ENCODE measurements around the gene SYS1.

The SYS1 gene

DNA sequence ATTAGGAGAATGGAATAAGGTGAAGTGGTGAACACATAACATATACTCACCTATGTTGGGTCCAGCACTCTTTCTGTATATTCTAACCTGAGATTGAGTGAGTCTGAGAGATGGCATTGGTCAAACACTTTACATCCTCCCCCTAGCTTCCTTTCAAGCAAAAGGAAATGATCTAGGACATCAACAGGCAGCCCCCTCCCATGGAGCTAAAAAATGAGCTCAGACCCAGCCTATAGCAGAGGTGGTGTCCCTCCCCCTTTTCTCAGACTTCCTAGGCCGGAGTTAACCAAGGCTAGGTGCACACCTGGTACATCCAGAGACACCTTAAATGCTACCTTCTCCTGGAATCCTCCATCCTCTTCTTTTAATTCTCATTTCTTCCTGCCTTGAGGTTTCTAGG lies 9.2 kb upstream of the SYS1 start (continued):
- TF ChIP-seq PATZ1 (CRISPR knock-in tag; IDR thresholded peaks at IDR 0.05; ENCODE audit: borderline replicate concordance) (no peak), CSRNP3 (CRISPR knock-in tag; IDR thresholded peaks at IDR 0.05) (no peak), ZC3H10 (CRISPR knock-in tag; IDR thresholded peaks at IDR 0.05) (no peak)

- no peak for ATAC-seq
These were observed 8.3 kb upstream of the SYS1 start for GRCh38 chr20:45354423-45355208.

GRCh38 chr20:45355209-45356084 lies 7.5 kb upstream of the SYS1 start:
- ATAC-seq, result peak; percentile 62
- TF ChIP-seq PPARA (CRISPR knock-in tag; IDR thresholded peaks at IDR 0.05; ENCODE audit: borderline replicate concordance), result no peak
- no peak for TF ChIP-seq BACH2 (CRISPR knock-in tag; IDR thresholded peaks at IDR 0.05; ENCODE audit: borderline replicate concordance)
- no peak for TF ChIP-seq RARB (CRISPR knock-in tag; IDR thresholded peaks at IDR 0.05)

More at GRCh38 chr20:45354423-45355208, 8.3 kb upstream of the SYS1 start:
- TF ChIP-seq CSDC2 (CRISPR knock-in tag; IDR thresholded peaks at IDR 0.05), result no peak
- TF ChIP-seq ZNF565 (CRISPR knock-in tag; conservative IDR thresholded peaks at IDR 0.05; ENCODE audit: low read depth), result no peak
- no peak for TF ChIP-seq CREB5 (CRISPR knock-in tag; IDR thresholded peaks at IDR 0.05; ENCODE audit: low read depth)
- TF ChIP-seq GLIS3 (CRISPR knock-in tag; IDR thresholded peaks at IDR 0.05), result no peak
- no peak for TF ChIP-seq SNAI2 (CRISPR knock-in tag; IDR thresholded peaks at IDR 0.05)
- TF ChIP-seq PATZ1 (CRISPR knock-in tag; IDR thresholded peaks at IDR 0.05; ENCODE audit: borderline replicate concordance), result no peak
- TF ChIP-seq ZNF70 (CRISPR knock-in tag; IDR thresholded peaks at IDR 0.05), result no peak
- TF ChIP-seq PPARA (CRISPR knock-in tag; IDR thresholded peaks at IDR 0.05; ENCODE audit: borderline replicate concordance), result no peak
- no peak for TF ChIP-seq TCF4 (CRISPR knock-in tag; IDR thresholded peaks at IDR 0.05; ENCODE audit: borderline replicate concordance)

DNA sequence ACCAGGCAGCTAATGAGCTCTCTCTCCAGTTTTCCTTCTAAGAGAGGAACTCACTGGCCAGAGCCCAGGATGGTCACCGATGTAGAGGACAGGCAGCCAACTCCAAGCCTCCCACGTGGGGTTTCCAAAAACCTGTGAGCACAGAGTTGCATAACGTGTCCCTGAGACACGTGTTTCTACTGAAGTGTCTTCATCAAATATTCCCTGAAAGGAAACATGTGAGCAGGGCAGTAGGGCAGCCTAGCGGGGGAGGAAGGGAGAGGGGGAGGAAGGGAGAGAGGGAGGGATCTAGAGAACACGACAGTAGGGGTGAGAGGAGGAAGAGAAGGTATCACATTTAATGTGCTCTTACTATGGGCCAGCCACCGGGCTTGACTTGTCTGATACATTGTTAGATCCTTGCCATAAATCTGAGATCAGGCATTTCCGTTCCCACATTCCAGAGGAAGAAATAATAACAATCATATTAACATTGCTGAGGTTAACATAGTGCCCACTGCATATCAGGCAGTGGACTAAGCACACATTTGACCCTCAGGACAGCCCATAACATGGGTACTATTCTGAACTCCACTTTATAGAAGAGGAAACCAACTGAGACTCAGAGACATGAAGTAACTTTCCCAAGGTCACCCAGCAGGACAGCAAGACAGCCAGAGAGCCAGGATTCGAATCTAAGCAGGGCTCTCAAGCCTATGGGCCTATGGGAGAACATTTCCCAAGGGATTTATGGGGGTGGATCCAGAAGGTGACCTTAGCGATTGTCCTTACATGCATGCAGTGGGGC lies 4.5 kb upstream of the SYS1 start:
- no peak; the same call in 2 of the 3 replicates for ATAC-seq
- TF ChIP-seq CSDC2 (CRISPR knock-in tag; IDR thresholded peaks at IDR 0.05), result no peak
- TF ChIP-seq ESRRG (CRISPR knock-in tag; IDR thresholded peaks at IDR 0.05), result no peak
- no peak for TF ChIP-seq CREB5 (CRISPR knock-in tag; IDR thresholded peaks at IDR 0.05; ENCODE audit: low read depth)
- TF ChIP-seq ZNF8 (CRISPR knock-in tag; IDR thresholded peaks at IDR 0.05), result no peak
- TF ChIP-seq, protein P1, sequence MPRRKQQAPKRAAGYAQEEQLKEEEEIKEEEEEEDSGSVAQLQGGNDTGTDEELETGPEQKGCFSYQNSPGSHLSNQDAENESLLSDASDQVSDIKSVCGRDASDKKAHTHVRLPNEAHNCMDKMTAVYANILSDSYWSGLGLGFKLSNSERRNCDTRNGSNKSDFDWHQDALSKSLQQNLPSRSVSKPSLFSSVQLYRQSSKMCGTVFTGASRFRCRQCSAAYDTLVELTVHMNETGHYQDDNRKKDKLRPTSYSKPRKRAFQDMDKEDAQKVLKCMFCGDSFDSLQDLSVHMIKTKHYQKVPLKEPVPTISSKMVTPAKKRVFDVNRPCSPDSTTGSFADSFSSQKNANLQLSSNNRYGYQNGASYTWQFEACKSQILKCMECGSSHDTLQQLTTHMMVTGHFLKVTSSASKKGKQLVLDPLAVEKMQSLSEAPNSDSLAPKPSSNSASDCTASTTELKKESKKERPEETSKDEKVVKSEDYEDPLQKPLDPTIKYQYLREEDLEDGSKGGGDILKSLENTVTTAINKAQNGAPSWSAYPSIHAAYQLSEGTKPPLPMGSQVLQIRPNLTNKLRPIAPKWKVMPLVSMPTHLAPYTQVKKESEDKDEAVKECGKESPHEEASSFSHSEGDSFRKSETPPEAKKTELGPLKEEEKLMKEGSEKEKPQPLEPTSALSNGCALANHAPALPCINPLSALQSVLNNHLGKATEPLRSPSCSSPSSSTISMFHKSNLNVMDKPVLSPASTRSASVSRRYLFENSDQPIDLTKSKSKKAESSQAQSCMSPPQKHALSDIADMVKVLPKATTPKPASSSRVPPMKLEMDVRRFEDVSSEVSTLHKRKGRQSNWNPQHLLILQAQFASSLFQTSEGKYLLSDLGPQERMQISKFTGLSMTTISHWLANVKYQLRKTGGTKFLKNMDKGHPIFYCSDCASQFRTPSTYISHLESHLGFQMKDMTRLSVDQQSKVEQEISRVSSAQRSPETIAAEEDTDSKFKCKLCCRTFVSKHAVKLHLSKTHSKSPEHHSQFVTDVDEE (CRISPR knock-in tag; IDR thresholded peaks at IDR 0.05), result no peak
- TF ChIP-seq GLIS3 (CRISPR knock-in tag; IDR thresholded peaks at IDR 0.05), result no peak
- TF ChIP-seq OSR1 (CRISPR knock-in tag; IDR thresholded peaks at IDR 0.05), result no peak
- TF ChIP-seq ISL1 (CRISPR knock-in tag; IDR thresholded peaks at IDR 0.05), result no peak
- no peak for TF ChIP-seq POU6F1 (CRISPR knock-in tag; IDR thresholded peaks at IDR 0.05; ENCODE audit: borderline replicate concordance, low read depth)

Data from SK-N-SH treated with all-trans-retinoic acid at 6 μM for 48 hours (cell line).